AG09309 (cell line): ENCODE results near the gene CNTNAP2.

ENCODE experiments used
- DNase-seq: peaks from one replicate; pipeline ENCODE4 v3.0.0-alpha.2; 2010; ENCODE audit warnings: low read depth
- H3K4me3 ChIP-seq: 2 replicates; pipeline ENCODE4 v1.5.1; 2011; ENCODE audit warnings: mild to moderate bottlenecking, low read depth, low read length, moderate library complexity; ENCODE audit not compliant: control insufficient read depth
- CTCF ChIP-seq: IDR thresholded peaks from 2 replicates; pipeline ENCODE4 v1.5.1; 2011; ENCODE audit warnings: mild to moderate bottlenecking, low read depth, low read length, inconsistent platforms; ENCODE audit not compliant: insufficient read depth, control insufficient read depth; ENCODE audit errors: missing control alignments

The CNTNAP2 gene

GRCh38 chr7:148402159-148402558 is 2285.6 kb downstream of the CNTNAP2 start:
- H3K4me3 ChIP-seq: no peak overlapping the region
- DNase-seq: no peak
- no peak for TF ChIP-seq CTCF

GRCh38 chr7:148403466-148403993 is 2286.9 kb downstream of the CNTNAP2 start:
- DNase-seq: no peak
- H3K4me3 ChIP-seq: no peak overlapping the region
- TF ChIP-seq CTCF: no peak

- H3K4me3 ChIP-seq: no peak overlapping the region
- TF ChIP-seq CTCF: no peak
- no peak for DNase-seq
Observed at GRCh38 chr7:148408307-148408706, 2291.7 kb downstream of the CNTNAP2 start.

GRCh38 chr7:148410905-148411304 is 2294.3 kb downstream of the CNTNAP2 start:
- TF ChIP-seq CTCF: no peak
- H3K4me3 ChIP-seq: no peak overlapping the region
- no peak for DNase-seq

GRCh38 chr7:148412691-148413090 is 2296.1 kb downstream of the CNTNAP2 start:
- no peak for DNase-seq
- no peak overlapping the region for H3K4me3 ChIP-seq
- no peak for TF ChIP-seq CTCF

GRCh38 chr7:148419856-148420832 is 2303.5 kb downstream of the CNTNAP2 start:
- DNase-seq: no peak
- TF ChIP-seq CTCF: no peak
- no peak overlapping the region for H3K4me3 ChIP-seq
